ENCODE measurements around the gene TDP1.
"Not testable (repeated sequence)": the region's sequence is repeated elsewhere in the genome, so short reads cannot be mapped to it uniquely, and the experiment has no call there.

Gene TDP1

GRCh38 chr14:89992273-89992672, 36.5 kb downstream of the TDP1 start:
- DNase-seq = no peak

- no peak for DNase-seq
Observed at GRCh38 chr14:89996963-89997362, 41.2 kb downstream of the TDP1 start.

GRCh38 chr14:90000935-90001334, 45.2 kb downstream of the TDP1 start:
- no peak for DNase-seq

- no peak for DNase-seq
Observed at GRCh38 chr14:90003526-90004307, 48.0 kb downstream of the TDP1 start.

- no peak for DNase-seq
Observed at GRCh38 chr14:90005441-90005840, 49.7 kb downstream of the TDP1 start.

GRCh38 chr14:90005939-90006530, 50.3 kb downstream of the TDP1 start:
- DNase-seq = no peak

- DNase-seq = no peak
Observed at GRCh38 chr14:90017371-90017770, 61.6 kb downstream of the TDP1 start.

GRCh38 chr14:90019824-90020523, 64.2 kb downstream of the TDP1 start:
- DNase-seq = no peak

GRCh38 chr14:90023176-90023896, 67.6 kb downstream of the TDP1 start:
- DNase-seq = no peak

GRCh38 chr14:90024910-90025309, 69.2 kb downstream of the TDP1 start:
- DNase-seq = no peak

GRCh38 chr14:90026608-90027007, 70.9 kb downstream of the TDP1 start:
- not testable (repeated sequence) for DNase-seq

- DNase-seq = no peak
Observed at GRCh38 chr14:90027842-90028241, 72.1 kb downstream of the TDP1 start.

GRCh38 chr14:90034156-90034555, 78.4 kb downstream of the TDP1 start:
- DNase-seq = no peak

- DNase-seq = no peak
Observed at GRCh38 chr14:90034835-90035525, 79.3 kb downstream of the TDP1 start.

- DNase-seq = no peak
Observed at GRCh38 chr14:90039253-90040010, 83.7 kb downstream of the TDP1 start.

- no peak for DNase-seq
Observed at GRCh38 chr14:90040411-90040810, 84.7 kb downstream of the TDP1 start.

GRCh38 chr14:90042496-90043252, 86.9 kb downstream of the TDP1 start:
- no peak for DNase-seq

GRCh38 chr14:90045616-90046015, 89.9 kb downstream of the TDP1 start:
- no peak for DNase-seq

- no peak for DNase-seq
Observed at GRCh38 chr14:90049390-90049789, 93.7 kb downstream of the TDP1 start.

- no peak for DNase-seq
Observed at GRCh38 chr14:90050271-90050670, 94.5 kb downstream of the TDP1 start.

- no peak for DNase-seq
Observed at GRCh38 chr14:90053044-90053443, 97.3 kb downstream of the TDP1 start.
